ENCODE results near the gene AKAP13.
A peak's percentile ranks its signal among the peaks of the same experiment; 100 is the strongest.
"Not testable (repeated sequence)": the region's sequence is repeated elsewhere in the genome, so short reads cannot be mapped to it uniquely, and the experiment has no call there.

AKAP13 gene

DNA sequence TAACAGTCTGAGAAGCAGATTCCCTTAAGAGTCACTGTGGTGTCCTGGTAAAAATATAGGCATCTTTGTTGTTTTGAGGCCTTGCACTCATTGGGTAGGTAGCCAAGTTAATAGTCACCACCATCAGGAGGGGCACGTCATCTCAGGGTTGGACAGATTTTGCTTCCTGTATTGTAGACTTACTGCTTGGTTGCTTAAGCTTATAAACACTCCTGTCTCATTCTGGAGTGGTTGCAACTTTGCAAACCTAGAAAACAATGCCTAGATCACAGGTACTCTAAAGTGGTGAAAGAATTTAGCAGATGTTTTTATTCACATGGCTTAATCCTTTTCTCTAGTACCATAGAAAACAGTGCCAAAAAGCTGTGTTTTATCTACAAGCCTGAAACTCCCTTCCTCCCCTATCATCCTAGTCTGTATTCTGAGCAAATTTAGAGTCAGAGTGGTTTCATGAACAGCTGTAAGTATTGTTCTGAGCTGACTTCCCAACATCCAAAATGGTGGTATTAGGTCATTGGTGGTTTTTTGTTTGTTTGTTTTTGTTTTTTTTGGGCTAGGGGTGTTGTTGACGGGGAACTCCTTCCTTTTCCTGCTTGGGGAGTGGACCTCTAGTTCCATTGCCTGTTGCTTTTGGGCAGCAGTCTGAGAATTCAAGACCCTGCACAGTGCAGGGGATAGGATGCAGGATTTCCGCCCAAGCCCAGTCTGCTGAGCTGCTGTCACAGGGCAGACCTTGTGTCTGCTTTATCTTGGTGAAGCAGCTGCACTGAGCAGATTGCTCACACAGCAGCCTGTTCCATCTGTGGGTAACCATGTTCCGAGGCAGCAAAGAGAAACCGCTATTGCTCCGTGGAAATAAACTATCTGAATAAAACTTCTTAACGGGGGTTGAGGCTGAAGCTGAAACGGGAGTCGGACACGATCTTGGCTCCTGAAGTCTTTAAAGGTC, 202.0 kb downstream of the AKAP13 start:
- peak; percentile 65 for DNase-seq

- peak; percentile 13 for DNase-seq
These were observed 203.0 kb downstream of the AKAP13 start for GRCh38 chr15:85583442-85583841.

DNA sequence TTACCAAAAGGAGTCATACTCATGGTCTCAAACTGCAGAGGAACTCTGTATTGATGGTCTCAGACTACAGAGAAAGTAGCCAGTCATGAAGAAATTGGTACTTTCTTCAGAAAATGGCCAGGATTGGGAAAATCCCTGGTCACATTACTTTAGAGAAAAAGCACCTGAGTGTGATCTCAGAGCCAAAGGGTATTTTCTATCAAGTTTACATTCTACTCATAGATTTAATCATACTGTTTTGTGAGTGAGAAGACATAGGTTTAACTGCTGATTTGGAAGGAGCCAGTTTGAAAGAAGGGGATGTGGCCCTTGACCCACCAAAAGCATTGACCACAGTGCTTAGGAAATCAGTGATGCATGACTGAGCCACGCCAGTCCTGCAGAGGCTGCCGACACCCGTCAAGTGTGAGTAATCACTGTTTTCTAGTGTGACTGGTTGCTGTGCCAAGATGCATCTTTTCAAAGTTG, 203.6 kb downstream of the AKAP13 start:
- peak; percentile 73 for DNase-seq

DNA sequence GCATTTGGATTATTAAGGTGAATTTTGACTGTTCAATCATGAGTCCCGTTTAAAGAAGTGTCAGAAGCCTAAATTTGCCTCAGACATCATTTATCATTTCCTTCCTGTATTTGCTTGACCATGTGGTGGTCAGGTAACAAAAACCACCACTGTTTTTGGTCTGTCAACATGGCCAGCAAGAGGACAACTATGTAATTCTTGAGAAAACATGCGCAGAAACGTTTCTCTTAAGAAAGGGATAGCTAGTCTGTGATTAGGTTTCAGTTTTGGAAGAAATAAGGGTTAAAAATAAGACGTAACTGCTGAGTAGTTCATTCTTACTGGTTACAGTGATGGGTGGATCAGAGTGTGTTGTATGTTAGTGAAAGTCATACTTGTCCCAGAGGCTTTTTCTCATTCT, 204.5 kb downstream of the AKAP13 start:
- DNase-seq: no peak

DNA sequence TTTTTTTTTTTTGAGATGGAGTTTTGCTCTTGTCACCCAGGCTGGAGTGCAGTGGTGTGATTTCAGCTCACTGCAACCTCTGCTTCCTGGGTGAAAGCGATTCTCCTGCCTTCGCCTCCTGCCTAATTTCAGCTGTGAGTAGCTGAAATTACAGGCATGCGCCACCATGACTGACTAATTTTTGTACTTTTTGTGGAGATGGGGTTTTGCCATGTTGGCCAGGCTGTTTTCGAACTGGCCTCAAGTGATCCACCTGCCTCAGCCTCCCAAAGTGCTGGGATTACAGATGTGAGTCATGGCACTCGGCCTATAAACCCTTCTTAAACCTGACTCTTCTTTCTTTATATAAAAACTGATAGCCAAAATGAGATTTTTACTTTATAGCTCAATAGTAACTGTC, 205.8 kb downstream of the AKAP13 start:
- not testable (repeated sequence) for DNase-seq

- no peak for DNase-seq
These were observed 207.5 kb downstream of the AKAP13 start for GRCh38 chr15:85587707-85588411.

DNA sequence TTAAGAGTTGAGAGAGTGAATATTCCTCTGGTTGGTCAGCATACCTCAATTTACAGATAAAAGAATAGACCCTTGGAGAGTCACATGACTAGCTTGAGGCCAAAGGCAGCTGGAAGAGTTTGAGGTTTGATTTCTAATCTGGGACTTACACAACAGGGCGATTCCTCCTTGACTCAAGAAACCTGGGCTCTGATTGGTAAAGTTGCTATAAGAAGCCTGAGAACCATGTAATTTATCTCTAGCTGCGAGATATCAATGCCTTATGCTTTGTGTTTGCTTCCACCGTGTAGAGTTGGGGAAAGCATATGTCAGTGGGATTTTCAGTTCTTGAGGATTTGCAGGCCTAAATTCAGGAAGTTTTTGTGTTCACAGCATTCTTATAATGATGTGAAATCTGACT, 208.3 kb downstream of the AKAP13 start:
- no peak for DNase-seq

GRCh38 chr15:85589851-85590250, 209.4 kb downstream of the AKAP13 start:
- DNase-seq: no peak

DNA sequence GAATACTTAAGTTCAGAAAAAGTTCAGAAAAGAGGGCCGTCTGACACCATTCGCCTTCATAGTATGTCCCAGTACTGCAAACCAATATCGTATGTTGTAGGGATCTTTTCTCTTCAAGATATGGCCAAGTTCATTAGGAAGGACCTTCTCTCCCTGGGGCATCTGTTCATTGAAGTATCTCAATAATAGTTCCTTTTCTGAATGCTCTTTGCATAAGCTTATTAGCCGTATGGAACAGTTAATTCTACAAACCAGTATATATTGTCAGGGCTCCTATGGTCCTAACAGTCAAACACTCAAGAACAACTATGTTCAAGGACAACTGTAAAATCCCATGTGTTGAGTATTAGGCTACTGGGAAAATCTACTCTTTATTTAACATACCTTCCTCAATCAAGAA, 211.2 kb downstream of the AKAP13 start:
- DNase-seq: no peak

DNA sequence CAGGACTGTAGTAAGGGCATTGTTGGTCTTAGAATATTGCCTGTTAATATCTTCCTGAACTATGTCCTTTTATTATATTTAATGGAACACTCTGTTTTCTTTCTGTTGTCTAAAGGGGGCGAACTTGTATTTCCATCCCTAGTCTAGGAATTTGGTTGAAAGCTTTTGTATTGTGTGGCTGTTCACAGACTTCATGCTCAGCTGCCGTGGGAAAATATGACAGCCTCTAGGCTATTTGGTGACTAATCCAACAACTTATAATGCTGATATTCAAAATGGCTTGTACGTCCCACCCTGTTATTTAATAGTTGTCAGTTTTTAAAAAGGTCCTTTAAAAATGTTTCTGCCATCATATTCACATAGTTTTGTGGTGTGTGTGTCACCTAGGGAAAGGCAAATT, 211.7 kb downstream of the AKAP13 start:
- DNase-seq: no peak

DNA sequence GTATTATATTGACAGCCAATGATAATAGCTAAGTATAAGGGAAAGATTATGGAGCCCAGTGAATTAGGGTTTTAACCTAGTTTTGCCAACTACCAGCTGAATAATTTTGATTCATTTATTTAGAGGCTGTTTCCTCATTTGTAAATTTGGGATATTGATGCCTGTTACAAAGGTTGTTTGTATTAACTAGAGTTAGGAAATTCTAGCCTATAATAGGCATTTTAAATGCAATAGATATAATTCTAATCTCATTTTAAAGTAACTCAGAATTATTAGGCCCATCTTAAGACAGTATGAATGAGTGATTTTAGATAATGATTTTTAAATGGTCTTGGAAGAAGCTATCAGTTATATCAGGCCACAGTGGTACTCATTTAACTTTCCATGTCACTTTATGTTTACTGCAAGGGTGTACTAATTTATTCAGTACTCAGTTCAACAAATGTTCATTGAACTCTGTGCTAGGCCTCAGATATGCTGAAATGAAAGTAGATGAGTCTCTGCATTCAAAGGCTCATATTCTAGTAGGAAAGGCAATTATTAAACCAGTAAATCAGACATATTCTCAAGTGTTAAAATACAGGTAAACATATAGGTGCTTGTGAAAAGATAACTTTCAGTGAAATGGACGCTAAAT, 213.5 kb downstream of the AKAP13 start:
- DNase-seq: no peak

- no peak for DNase-seq
These were observed 215.6 kb downstream of the AKAP13 start for GRCh38 chr15:85595804-85596536.

DNA sequence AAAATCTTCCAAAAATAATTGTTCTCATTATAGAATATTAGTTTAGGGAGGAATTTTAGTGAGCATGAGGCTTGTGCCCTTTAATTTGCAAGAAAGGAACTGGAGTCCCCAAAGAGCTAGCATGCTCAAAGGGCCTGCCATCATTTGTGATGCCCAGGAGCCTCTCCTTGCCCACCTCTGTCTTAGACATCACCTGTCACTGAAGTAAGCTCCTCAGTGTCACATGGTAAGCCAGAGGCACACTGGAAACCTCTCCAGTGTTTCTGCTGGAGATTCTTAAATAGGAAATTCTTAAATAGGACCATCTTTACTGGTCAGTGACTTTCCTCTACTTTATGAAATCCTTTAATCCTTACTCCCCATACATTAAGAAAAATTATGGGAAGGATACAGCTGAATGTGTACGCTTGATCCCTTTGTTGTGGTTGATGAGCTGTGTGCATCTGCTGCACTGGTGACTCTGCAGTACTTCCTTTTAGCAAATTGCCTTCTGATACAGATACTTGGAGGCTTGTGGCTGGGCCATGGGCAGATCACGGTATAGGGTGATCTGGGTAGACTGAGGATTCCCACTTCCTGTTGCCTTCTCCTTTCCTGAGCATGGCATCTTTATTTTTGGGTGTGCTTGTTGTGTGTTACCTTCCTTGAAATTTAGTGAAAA, 216.9 kb downstream of the AKAP13 start:
- DNase-seq: no peak

DNA sequence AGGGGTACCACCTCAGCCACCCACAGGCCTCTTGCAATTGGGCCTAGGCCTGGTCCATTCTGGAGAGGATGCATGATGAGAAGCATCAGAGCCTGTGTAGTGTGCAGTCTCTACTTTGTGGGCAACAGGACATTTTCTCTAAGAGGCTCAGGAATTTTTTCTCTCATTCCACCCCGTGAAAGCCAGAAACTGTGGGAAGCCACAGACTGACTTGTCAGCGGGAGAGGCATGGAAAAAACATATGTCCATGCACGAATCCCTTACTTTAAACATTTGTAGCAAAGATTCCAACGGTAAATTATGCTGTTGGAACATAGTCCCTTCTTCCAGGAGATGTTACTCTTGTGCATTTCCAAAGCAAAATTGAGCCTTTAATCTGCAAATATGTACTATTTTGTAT, 217.8 kb downstream of the AKAP13 start:
- DNase-seq: no peak

- no peak for DNase-seq
These were observed 218.5 kb downstream of the AKAP13 start for GRCh38 chr15:85598718-85599398.

DNA sequence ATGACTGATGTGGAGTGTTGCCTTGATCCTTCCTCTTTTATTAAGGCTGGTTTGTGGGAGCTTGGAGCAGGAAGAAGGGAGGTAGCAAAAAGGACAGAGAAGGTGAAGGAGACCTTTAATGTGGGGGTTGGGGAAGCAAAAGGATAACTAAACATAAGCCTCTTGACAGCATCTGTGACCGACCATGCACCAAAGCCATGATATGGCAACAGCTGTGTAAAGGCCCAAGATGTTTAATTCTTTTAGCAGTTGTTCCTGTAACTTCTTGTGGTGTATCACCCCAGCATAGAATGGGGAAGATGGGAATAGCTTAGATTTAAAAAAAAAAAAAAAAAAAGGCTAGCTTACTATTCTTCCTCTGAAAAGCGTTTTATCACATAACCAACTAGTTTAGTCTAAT, 219.6 kb downstream of the AKAP13 start:
- no peak for DNase-seq

GRCh38 chr15:85603160-85603559, 222.8 kb downstream of the AKAP13 start:
- no peak for DNase-seq

- no peak for DNase-seq
These were observed 223.3 kb downstream of the AKAP13 start for GRCh38 chr15:85603703-85604102.

DNA sequence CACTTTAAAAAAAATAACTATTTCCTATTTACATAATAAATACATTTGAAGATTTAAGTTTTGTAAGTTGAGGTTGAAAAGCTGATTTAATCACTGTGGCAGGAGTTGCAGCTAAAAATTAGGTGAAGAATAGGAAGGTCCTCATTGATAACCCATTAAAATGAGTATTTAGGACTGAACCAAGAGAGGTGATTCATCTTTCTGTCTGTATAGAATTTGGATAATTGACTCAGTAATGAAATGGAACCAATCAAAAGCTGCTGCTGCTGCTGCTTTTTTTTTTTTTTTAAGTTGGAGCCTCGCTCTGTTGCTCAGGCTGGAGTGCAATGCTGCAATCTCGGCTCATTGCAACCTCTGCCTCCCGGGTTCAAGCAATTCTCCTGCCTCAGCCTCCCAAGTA, 223.8 kb downstream of the AKAP13 start:
- DNase-seq: no peak

GRCh38 chr15:85606738-85607137, 226.3 kb downstream of the AKAP13 start:
- DNase-seq: no peak

- no peak for DNase-seq
These were observed 226.9 kb downstream of the AKAP13 start for GRCh38 chr15:85607141-85607806.
